HG03095 (cell line): ENCODE data around the gene SNAI3.

Experiments
- ATAC-seq: cut with Tn5 transposase; IDR thresholded peaks from one replicate; pipeline ENCODE4 v1.9.1; 2021; ENCODE audit warnings: moderate library complexity; ENCODE audit not compliant: unreplicated experiment

SNAI3 gene

GRCh38 chr16:88691924-88692560 is 5.7 kb upstream of the SNAI3 start:
- ATAC-seq = no peak

GRCh38 chr16:88691129-88691813 is 5.0 kb upstream of the SNAI3 start:
- ATAC-seq = no peak

GRCh38 chr16:88690341-88691128 is 4.2 kb upstream of the SNAI3 start:
- ATAC-seq = no peak

GRCh38 chr16:88688013-88688778 is 1.9 kb upstream of the SNAI3 start:
- no peak for ATAC-seq

GRCh38 chr16:88687676-88688012 is 1.3 kb upstream of the SNAI3 start:
- ATAC-seq = no peak

- no peak for ATAC-seq
These were observed 908 bp upstream of the SNAI3 start for GRCh38 chr16:88687254-88687576.

- ATAC-seq = peak; percentile 6
These were observed 257 bp downstream of the SNAI3 start for GRCh38 chr16:88686062-88686438.

GRCh38 chr16:88685156-88686061 is 898 bp downstream of the SNAI3 start:
- no peak for ATAC-seq

GRCh38 chr16:88684569-88685155 is 1.6 kb downstream of the SNAI3 start:
- no peak for ATAC-seq

GRCh38 chr16:88681709-88682451 is 4.4 kb downstream of the SNAI3 start:
- ATAC-seq = peak; percentile 66

- no peak for ATAC-seq
These were observed 5.1 kb downstream of the SNAI3 start for GRCh38 chr16:88681084-88681680.

- ATAC-seq = no peak
These were observed 5.7 kb downstream of the SNAI3 start for GRCh38 chr16:88680554-88681083.

GRCh38 chr16:88678224-88678979 is 7.9 kb downstream of the SNAI3 start:
- ATAC-seq = no peak

- no peak for ATAC-seq
These were observed 8.6 kb downstream of the SNAI3 start for GRCh38 chr16:88677721-88678120.

- no peak for ATAC-seq
These were observed 9.6 kb downstream of the SNAI3 start for GRCh38 chr16:88676502-88677242.

- ATAC-seq = no peak
These were observed 12.5 kb downstream of the SNAI3 start for GRCh38 chr16:88673716-88674379.

- ATAC-seq = no peak
These were observed 13.5 kb downstream of the SNAI3 start for GRCh38 chr16:88672776-88673175.
